DMS 273 treated with DMSO at 0.1 percent for 48 hours (cell line): ENCODE results near the gene MICU1.
"Not testable (repeated sequence)": the region's sequence is repeated elsewhere in the genome, so short reads cannot be mapped to it uniquely, and the experiment has no call there.

Source experiments
- DNase-seq: peaks from one replicate; lab custom pipeline; 2025; lab: John Stamatoyannopoulos, UW

Gene MICU1

DNA sequence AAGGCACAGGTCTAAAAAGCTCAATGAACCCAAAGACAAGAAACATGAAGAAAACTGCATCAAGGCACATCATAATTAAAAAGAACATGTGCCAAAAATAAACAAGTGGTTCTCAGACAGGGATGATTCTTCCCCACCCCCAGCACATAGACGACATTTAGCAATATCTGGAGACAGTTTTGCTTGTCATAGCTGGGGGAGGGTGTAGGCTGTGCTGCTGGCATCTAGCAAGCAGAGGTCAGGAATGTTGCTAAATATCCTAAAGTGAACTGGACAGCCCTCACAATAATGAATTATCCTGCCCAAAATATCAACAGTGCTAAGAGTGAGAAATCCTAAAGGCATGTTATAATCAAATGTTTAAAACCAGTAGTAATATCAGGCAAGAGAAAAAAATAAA, 122.6 kb downstream of the MICU1 start:
- no peak for DNase-seq

DNA sequence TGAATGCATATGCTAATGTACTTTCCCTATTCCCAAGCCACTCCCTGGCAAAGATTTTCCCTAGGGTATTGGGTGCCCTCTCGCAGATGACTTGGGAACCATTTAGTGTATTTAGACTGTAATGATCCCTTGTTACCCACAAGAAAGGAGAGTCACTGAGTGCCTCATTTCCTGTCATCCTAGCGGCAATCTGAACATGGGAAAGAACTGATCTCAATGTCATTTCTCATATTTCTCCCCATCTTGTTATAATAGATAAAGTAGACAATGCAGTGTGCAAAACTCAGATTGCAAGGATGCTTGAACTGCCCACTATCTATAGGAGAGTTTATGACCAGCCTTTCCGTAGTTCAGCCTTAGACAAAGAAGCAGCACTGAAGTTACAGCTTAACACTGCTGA, 123.3 kb downstream of the MICU1 start:
- no peak for DNase-seq

DNA sequence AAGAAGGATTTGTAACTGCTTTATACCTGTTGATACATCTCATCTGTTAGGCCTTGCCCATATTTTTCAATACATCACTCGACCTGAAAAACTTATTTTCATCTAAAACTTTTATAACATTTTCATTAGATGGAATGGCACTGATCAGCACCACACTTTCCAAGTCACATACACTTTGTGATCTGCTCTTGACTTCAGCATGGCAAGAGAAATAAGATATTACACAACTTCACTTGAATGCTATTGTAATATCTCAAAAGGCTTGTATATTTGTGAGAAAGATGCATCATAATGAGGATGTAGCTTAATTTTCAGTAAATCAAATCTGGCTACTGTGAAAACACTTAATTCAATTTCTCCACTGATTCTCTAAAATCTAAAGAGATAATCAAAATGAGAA, 126.2 kb downstream of the MICU1 start:
- no peak for DNase-seq

DNA sequence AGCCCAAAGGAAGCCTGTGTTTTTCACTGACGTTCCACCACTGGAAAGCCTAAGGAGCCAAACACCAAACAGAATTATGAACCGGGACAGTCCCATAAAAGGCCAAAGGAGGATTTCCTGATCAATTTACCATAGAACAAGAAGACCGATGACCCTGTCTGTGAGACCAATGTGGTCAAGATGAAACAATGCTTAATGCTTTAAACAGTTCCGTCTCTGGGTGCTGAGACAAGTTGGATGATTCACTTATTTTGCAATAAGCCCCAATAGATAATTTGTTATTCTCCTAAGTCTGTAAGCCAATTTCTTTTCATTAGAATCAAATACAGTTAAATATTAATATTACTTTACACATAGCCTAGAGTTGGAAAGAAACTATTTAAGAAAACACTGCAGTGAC, 134.9 kb downstream of the MICU1 start:
- DNase-seq = no peak

DNA sequence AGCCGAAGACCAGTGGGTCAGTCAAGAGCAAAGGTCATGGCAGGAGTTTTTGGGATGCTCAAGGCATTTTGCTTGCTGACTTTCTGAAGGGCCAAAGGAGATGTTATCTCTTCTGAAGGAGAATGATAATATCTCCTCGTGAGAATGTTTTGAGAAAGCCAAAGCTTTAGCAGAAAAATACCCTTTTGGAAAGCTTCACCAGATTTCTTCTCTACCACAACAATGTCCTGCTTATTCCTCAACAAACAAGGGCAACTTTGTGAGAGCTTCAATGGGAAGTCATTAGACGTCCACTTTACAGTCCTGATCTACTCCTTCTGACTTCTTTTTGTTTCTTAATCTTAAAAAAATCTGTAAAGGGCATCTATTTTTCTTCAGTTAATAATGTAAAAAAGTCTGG, 138.4 kb downstream of the MICU1 start:
- no peak for DNase-seq

DNA sequence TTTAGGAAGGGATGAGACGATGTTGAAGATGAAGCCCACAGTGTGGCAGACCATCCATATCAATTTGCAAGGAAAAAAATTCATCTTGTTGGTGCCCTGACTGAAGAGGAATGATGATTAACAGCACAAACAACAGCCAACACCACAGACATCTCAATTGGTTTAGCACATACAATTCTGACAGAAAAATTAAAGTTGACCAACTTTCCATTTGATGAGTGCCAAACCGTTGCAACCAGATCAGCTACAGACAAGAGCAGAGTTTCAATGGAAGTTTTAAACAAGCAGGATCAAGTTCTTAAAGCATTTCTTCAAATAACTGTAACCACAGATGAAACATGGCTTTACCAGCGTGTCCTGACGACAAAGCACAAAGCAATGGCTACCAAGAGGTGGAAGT, 138.8 kb downstream of the MICU1 start:
- no peak for DNase-seq

DNA sequence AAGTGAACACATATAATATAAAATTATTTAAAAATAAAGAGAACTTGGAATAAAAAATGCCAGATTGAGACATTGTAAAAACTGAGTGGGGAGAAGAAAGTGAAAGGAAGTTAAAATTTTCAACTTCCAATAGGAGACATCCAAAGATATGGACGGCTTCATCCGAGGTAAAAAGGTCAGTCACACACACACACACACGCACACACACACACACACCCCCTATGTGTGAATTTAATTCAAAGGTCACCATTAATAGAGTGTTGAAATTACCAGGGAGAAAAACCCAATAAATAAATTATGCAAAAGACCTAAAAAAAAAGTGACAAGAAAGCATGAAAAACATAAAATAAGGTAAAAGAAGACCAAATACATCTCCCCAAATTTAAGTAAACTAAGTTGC, 140.2 kb downstream of the MICU1 start:
- no peak for DNase-seq

DNA sequence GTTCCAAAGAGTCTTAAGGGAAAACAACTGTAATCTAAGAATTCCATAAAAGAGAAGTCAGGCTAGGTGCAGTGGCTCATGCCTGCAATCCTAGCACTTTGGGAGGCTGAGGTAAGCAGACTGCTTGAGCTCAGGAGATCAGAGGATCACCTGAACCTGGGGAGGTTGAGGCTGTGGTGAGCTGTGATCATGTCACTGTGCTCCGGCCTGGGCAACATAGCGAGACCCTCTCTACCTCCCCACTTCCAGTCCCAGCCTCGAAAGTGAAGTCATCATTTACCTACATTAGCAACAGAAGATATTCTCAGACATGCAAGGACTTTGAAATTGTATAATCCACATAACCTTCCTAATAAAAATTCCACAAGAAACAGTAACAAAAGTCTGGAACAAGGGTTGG, 141.4 kb downstream of the MICU1 start:
- no peak for DNase-seq

DNA sequence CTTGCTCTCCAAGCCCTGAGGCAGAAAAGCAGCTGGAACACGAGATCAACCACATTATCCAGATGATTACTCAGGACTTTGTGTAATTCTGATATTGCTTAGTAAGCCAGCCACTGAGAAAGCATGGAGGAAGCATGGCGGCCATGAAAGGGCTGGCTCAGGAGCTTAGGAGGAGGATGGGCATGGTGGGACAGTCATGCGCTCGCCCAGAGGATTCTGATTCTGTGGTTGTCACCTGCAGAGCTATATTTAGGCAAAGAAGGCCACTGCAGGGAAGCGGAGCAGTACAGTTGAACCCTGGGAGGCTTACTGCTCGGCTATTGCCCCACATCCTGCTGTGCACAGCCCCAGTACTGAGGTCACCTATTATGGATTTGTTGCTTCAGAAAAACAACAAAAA, 142.4 kb downstream of the MICU1 start:
- no peak for DNase-seq

DNA sequence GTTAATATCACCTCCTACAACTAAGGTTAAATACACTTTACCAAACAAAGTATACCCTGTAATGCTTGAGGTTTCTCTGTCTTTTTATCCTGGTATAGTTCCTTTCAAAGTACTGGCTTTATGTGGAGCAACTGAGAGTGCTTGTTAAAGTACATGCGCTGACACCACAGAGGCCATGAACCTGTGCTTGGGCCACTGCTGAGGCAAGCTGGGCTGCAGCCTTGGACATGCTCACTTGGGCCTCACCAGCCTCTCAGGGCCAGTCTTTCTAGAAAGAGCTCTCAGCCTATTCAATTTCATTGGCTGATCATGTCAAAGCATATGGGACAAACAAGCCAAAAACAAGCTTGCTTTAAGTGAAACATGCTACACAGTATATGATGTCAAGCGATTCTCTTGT, 145.0 kb downstream of the MICU1 start:
- DNase-seq = no peak

DNA sequence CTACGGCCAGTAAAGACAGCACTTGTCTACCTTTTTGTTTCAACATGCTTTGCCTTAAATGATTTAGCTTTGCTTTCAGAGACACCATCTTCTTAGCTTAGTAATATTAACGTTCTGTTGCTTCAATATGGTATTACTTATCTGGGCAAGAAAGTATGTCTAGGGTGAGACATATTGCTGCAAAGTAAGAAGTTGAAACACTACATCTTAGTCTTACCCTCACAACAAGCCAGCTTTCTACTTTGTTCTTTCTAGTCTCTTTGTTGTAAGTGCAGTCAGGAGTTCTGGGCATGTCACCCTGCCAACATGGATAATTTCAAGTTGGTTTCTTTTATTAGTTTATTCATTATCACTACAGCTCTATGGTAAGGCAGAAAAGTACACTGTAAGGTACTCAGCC, 148.4 kb downstream of the MICU1 start:
- DNase-seq = no peak

DNA sequence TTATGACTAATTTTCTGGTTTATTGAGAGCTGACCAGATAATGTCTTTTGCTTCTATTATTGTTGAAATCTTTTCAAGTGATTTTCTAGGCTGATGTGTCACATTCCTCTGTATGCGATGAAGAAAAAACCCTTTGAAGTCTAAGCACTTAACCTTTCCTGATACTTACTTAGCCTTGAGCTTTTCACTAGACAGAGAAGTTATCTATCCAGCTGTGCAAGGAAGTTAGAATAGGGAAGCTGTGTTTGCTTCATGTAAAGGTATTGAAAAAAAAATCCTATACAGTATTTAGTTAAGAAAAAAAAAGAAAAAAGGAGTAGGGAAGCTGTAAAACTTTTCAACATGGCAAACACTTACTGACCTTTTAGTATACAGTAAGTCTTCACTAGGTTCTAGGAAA, 153.6 kb downstream of the MICU1 start:
- DNase-seq = no peak

DNA sequence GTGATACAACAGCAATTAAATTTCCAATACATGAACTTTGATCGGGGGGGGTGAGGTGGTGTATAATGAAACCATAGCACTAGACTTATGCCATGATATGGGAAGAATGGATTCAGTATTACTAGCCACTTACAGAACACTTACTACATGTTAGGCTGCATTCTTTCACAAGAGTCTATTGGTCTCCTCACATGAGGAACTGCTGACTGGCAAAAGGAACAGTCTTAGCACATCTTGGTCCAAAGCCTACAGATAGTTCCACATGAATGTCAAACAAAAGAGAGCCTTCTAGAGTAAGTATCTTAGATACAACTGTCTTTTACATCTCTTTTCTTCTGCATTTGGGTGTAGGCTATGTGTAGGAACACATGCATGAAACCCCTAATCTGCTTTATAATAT, 155.2 kb downstream of the MICU1 start:
- no peak for DNase-seq

DNA sequence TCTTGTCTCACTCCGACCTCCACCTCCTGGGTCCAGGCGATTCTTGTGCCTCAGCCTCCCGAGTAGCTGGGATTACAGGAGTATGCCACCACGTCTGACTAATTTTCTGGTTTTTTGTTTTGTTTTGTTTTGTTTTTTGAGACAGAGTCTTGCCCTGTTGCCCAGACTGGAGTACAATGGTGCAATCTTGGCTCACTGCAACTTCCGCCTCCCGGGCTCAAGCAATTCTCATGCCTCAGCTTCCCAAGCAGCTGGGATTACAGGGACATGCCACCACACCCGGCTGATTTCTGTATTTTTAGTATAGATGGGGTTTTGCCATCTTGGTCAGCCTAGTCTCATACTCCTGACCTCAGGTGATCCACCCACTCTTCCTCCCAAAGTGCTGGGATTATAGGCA, 158.8 kb downstream of the MICU1 start:
- not testable (repeated sequence) for DNase-seq

DNA sequence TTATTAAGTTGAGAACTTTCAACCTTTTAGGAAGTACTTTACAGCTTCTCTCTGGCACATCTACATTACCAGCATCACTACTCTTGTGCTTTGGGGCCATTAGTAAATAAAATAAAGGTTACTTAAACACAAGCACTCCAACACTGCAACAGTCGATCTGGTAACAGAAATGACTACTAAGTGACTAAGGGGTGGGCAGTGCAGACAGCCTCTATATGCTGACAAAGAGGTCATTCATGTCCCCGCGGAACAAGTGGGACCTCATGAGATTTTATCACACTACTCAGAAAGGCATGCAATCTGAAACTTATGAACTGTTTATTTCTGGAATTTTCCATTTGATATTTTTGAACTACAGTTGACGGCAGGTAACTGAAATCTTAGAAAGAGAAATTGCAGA, 159.9 kb downstream of the MICU1 start:
- DNase-seq = no peak

DNA sequence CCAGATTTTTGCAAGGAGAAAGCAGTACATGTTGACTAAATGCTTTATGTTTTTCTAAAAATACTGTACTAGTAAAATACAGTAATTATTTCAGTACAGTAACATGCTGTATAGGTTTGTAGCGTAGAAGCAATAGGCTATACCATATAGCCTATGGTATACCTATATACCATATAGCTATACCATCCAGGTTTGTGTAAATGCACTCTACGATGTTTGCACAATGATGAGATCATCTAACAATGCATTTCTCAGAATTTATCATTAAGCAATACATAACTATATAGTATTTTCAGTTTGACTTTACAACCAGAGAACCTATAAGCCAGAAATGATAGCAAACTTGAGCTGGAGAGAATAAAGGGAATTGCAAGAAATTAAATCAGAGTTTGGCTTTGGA, 161.4 kb downstream of the MICU1 start:
- DNase-seq = no peak

DNA sequence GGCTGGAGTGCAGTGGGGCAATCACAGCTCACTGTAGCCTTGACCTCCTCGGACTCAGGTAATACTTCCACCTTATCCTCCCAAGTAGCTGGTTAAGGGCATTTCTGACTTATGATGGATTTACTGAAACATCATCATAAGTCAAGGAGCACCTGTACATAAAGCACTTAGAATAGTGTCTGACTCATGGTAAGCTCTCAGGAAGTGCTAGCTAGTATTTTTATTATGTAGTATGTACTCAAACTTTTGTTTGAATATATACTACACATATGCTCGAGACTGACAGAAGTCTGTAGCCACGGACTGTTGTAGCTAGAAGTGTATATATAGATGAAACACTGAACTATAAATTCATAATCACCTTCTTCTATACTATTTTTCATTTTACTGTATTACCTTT, 163.6 kb downstream of the MICU1 start:
- no peak for DNase-seq

DNA sequence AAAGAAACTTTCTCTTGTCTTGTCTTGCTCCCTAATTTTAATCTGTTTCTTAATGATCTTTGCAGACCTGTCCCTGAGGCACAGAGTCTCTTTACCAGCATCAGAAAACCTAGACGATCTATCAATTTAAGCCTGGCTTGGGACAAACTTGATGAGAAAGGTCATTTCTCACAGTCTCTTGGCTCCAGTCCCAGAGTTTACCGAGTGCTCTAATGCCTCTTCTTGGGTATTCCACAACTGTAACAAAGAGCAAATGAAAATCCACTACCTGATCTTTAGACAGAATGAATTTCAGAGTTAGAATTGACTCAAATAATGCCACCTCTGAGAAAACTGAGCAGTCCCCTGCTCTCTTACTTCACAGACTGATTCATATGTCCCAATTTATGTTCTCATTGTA, 164.8 kb downstream of the MICU1 start:
- DNase-seq = no peak

DNA sequence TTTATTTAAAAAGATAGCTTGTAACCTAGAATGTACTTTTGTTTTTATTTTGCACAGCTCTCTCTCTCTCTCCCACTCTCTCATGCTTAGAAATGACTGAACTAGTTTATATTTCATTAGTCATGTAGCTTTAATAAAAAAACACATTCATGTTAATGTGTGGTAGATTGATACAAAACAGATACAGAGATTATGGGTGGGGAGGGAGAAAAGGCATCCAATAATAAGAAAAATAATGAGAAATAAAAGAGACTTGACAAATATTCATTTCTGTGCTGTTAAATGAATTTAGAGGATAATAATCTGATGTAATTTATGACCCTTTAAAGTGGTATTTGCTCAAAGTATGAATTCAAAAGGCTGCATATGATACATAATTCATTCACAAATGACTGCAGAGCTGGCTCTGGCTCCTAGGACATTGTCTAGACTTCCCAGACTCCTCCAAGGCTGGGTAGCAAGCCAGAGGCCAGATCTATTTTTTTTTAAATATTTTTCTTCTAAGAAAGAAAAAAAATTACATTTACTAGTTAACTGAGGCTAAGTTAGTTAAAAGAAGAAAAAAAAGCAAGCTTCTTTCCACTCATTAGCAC, 165.5 kb downstream of the MICU1 start:
- DNase-seq = no peak

DNA sequence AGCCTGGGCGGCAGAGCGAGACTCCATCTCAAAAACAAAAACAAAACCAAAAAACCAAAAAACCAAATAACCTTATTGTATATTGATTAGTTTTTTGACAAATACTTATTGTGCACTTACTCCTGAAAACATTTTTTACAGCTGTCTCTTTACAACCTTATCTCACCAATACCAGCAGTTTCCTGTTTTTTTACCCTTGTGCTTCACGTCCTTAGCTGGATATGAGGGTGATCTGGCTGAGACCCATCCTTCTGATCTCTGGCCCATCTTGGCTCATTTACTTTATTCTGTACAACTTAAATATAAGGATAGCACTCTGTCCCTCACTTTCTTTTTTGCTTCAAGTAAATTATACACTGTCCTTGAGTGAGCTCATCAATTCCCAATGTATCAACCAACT, 166.6 kb downstream of the MICU1 start:
- no peak for DNase-seq

DNA sequence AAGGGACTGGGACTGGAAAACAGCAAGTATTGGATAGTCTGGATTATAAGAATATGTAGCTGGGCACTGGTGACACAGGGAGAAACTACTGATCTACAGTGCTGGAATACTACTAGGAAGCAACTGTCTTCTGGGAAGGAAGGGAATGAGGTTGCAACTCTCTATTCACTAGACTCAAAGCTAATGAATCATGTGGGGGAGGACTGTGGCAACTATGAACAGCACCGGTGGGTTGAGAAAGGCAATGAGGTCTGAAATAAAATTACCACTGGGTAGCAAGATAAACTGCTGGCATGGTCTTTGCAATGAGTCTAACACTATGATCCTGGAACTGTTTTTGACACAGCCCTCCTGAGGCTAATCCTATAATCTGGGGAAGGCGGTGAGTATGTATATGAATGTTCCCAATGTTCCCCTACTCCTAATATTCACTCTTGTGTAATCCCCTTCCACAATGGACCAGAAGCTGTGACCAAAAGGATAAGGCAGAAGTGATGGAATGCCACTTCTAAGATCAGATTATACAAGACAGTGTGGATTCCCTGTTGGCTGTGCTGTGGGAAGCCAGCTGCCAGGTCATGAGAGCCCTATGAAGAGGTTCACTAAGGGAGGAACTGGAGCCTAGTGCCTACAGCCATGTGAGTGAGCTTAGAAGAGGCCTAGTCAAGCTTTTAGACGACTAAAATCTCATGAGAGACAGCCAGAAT, 169.8 kb downstream of the MICU1 start:
- no peak for DNase-seq

DNA sequence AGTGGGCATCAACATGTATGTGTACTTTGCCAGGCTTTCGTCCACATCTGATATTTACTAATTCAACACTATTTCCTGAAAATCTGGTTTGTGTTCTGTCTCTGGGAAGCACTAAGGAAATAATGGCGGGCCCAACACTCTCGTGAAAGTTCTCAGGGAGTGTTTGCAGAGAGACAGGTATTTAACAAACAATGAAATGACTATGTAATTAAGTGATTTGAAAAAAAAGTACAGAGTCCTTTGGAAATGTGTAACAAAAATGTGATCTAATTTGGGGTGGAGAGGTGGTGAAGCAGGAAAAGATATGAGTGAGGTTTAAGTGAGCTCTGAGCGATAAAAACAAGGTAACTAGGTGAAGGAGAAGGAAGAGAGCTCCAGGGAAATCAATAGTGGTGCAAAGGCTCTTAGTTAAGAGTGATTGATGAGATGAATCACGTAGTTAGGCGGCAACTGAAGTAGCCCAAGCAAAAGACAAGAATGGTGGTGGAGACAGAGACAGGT, 175.9 kb downstream of the MICU1 start:
- DNase-seq = no peak

DNA sequence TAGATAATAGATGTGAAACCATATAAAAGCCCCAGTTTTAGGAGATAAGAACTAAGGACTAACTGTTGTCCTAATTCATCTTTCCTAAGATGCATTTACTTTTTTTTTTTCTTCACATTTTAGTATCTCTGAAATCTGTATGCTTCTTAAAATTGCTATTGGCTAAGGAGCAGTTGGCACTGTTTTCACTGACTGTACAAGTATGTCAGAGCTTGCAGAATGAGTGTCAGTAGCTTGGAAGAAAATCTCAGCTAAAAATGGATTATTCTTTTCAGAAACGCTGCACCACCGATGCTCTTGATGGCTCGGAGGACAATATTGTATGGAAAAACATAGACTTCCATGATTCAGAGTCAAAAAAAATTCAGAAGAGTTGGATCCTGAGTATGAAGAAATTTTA, 180.0 kb downstream of the MICU1 start:
- DNase-seq = no peak

DNA sequence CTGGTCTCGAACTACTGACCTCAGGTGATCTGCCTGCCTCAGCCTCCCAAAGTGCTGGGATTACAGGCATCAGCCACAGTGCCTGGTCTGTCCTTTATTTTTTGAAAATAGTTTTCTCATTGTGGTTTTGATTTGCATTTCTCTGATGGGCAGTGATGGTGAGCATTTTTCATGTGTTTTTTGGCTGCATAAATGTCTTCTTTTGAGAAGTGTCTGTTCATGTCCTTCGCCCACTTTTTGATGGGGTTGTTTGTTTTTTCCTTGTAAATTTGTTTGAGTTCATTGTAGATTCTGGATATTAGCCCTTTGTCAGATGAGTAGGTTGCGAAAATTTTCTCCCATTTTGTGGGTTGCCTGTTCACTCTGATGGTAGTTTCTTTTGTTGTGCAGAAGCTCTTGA, 182.9 kb downstream of the MICU1 start:
- DNase-seq = not testable (repeated sequence)
